GM21717 (cell line): ENCODE data around the gene TNIP1.

Source experiments
- ATAC-seq: cut with Tn5 transposase; IDR thresholded peaks from one replicate; pipeline ENCODE4 v1.9.1; 2021; ENCODE audit warnings: mild to moderate bottlenecking, moderate library complexity; ENCODE audit not compliant: unreplicated experiment

TNIP1 gene

DNA sequence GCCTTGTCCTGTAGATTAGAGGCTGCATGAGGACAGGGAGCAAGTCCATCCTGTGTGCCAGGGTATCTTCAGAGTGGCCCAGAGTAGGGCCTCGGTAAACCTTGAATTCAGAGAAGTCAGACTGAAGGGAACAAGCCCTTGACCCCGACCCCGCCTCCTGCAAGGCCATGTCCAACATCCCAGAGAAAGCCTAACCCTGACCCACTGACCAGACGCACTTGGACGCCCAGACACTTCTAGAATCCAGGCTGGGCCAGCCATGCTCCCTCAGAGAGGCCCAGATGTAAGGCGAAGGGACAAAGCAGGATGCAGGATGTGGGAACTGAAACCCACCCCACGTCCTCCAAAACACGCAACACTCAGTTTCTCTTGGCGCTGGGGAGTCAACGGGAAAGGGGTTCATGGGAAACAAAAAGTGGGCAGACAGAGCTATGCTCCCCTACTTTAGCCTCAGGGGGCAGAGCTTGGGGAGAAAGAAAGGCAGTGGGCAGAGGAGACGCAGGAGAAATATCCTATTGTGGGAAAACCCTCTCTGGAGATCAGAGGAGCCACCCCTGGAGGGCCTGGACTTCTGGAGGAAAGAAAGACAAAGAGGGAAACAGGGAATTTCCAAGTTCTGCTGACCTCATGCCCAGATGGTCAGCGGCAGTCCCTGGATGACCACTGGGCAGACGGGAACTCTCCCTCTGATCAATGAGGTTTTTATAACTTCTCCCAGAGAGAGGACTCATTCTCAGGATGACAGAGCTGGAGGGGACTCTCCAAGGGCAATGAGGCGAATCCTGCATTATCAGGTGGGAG is 13.0 kb downstream of the TNIP1 start:
- no peak for ATAC-seq

DNA sequence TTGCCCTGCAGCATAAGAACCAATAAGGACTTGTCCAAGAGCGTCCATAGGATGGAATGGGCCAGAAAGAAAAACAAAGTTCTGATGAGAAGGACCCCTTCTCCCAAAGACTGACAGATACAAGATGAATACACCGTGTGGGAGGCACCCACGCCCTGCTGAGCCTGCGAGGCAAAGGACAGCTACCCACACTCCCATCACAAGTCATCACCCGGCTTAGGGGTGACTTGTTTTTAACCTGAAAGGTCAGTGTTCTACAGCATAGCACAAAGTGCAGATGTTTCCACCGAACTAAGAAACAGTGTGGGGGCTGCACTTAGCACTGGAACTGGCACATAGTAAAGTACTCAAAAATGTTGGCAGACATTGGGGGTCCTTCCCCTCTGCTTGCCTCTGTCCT is 13.9 kb downstream of the TNIP1 start:
- ATAC-seq, result no peak

DNA sequence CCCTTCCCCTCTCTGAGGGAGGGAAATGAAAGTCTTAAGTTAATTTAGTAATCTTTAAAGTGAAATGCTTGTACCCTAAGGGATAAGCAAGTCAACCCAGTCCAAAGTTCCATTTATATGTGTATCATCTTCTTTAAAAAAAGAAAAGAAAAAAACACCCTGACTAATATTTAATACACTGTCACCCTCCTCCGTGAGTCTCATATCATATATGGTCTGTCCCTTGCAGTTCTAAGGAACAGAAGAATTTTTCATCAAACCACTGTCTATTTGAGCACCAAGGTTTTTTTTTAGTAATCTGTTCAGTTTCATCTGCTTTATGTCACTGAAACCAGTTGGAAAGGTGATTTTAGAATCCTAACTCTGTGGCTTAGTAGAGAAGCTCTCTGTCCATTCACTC is 15.2 kb downstream of the TNIP1 start:
- no peak for ATAC-seq

DNA sequence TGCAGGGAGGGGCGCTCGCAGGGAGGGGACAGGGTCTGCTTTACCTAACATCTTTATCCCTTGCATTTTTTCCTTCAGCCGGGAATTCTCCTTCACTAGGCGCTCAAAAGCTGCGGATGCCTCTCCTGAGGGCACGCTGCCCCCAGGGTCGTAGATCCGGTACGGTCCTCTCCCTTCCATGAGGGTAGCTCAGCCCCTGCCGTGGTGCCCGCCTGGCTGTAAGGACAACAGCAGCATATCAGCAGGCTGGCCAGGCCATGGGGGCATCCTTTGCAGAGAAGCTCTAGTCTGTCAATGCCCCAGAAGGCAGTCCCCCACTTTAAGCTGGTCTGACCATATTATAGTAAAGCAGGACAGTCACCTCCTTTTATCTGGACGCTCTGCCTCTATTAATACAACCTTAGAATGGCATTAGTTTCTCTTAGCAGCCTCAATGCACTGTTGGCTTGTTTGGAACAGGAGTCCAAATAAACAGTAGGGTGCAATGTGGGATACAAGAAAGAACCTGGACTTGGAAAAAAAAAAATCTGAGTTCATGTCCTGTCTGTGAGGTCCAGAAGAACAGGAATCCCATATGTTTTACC is 15.8 kb downstream of the TNIP1 start:
- ATAC-seq, result no peak

DNA sequence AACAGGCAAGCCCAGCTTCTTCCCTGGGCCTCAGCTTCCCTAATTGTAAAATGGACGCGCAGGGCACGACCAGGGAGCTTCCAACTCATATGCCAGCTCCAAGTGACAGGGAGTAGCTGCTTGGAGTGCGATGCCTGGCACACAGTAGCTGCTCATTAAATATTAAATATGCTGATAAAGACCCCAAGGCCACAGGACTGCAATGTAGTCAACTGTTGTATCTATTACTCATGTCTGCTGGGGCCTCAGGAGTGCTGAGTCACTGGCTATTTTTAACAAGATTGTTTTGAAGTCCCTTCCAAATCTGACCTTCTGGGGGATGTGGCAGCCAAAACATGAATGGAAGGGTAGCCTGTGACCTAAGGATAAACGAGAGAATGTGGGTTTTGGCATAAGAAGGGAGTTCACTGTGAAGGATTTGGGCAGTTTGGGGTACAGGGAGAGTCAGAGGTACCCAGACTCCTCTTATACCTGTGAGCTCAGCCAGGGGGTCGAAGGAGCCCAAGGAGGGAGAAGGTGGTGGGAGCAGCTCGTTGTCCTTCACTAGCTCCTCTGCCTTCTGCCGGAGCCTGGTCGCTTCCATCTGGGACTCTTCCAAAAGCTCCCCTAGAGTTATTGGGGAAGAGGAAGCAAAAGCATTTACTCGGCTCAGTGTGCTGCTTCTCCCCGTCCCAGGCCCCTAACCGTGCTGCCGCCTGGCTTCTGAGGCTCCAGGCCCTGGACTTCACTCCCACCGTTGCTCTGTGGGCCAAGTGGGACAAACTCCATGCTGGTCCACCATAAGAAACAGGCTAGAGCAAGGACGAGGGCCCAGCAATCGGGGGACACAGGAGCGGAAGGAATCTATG is 17.5 kb downstream of the TNIP1 start:
- ATAC-seq, result no peak

DNA sequence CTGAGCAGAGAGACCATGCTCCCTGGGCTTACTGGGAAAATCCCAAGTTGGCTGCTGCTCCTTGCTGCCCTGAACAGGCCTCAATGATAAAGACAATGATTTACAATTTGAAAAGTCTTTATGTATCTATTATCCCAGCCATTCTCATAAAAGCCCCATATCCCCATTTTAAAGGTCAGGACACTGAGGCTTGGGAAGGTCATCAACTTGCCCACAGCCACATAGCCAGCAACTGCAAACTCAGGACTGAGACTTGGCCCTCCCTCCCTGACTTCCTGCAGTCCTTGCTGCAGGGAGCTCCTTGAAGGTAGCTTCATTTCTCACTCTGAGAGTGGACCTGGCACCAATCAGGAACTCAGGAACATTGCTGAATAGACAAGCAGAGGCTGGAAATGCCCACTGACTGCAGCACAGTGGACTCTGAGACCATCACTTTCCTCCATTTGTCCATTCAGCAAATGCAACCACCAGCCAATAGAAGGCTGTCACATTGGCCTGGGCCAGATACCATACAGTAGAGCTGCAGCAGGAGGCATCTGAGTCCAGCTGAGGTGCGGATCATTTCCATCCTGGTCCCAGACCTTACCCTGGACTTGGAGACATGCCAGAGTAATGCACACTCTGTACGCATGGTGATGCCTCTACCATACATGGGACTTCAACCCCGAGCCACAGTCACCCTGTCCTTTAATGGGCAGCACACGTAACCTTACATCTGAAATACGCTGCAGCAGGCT is 18.3 kb downstream of the TNIP1 start:
- ATAC-seq, result no peak

DNA sequence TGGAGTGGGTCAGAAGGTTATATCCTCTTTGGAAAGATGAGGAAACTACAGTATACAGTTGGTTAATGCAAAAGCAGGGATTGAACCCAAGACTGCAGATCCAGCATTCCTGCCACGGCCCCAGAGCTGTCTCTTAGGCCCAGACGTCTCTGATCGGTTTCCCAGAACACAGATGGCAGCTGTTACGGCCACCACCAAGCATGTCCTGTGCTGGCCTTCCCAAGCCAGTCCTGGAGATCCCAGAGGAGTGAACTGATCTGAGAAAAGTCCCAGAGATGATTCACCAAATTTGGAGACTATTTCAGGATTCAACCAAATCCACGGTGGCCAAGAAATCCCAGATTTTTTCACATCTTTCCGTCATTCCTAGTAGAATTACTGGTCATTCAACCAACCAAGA is 20.1 kb downstream of the TNIP1 start:
- no peak for ATAC-seq

DNA sequence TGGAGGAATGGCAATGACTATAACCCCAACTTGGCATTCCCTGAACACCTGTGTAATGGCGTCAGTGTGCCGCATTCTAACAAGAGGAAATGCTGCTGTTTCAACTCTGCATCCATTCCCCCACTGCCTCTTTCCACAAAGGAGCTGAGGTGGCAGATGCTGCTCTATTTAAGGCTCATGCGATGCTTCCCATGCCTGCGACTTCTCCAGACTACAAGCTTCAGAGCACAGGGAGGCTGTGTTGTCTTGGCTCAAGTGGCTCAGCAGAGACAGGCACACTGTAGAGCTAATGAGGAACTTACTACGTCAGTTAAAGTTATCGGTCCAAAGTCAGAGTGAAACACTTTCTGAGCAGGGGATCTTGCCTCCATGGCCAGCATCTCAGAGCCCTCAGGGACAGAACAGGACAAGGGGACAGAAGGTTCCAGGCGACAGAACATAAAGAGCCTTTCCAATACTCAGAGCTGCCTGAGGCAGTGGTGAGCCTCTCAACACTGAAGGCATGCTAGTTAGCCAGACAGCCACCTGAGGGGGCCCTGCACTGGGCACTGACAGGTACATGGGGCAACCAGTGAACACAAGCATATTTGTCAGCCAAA is 21.8 kb downstream of the TNIP1 start:
- no peak for ATAC-seq

DNA sequence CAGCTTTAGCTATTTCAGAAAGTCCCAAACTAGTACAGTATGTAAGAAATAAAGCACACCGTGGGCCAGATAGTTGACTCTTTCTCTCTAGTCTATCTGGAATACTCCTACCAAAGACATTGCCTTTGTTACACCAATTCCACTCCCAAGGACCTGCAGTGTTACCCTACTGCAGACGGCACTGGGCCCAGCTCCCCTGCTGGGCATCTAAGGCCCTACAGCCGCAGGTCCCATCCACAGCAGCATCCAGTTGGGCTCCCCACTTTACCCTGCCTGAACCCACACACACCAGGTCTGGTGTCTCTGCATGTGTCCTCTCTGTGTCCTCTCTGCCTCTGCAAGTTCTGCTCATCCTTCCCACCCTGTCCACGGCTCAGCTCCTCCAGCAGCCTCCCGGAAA is 22.5 kb downstream of the TNIP1 start:
- no peak for ATAC-seq

DNA sequence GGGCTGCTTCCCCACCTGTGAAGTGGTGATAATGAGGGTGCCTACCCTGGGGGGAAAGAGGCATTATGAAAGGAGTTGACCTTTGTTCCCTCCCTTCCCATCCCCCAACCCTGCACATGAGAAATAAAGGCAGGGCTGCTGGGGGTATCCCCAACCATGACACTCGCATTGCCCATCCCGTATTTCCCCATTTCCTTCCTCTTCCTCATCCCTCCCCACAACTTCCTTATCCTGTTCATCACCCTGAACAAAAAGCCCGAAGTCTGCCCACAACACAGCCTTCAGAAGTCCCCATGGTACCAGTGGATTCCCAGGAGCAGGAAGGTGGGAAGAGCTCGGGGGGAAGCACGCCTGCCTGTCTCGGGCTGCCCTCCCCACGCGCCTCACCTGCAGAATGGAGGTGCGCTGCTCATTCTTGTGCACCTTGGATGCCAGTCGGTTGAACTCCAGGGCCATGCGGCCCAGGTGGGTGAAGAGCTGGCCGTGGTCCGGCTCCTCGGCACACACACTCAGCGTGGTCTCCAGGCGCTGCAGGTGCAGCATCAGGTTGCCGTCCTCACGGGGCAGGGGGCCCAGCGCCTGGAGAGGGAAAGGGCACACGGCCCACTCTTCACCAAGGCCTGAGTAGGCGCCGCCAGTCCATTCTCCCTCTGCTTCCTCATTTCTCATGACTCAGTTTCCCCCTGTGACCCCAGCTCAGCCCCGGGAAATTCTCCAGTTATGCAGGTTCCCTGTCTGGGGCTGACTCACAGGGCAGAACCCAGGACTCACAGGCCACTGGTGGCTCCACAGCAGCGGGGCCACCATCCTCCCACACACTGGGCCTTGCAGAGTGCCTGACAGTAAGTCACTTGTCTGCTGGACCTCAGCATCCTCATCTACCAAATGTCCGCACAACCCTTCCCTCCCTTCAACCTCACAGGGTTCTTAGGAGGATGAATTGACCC is 24.2 kb downstream of the TNIP1 start:
- no peak for ATAC-seq

DNA sequence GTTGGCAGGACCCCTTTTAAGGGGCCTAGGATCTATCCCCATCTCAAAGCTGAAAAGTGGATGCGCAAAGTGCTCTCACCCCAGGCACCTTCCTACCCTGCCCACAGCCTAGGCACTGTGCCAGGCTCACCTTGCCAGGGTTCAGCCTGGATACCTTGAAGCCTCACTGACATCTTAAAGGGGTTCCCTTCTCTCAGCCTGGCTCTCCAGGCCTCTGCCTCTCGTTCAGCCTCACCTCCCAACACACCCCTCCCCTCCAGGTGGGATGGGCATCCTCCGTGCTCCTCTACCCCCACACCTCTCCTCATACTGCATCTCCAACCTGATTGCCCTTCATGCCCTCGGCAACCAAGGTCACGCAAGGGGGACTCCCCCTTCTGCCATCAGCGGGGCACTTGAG is 25.5 kb downstream of the TNIP1 start:
- no peak for ATAC-seq

DNA sequence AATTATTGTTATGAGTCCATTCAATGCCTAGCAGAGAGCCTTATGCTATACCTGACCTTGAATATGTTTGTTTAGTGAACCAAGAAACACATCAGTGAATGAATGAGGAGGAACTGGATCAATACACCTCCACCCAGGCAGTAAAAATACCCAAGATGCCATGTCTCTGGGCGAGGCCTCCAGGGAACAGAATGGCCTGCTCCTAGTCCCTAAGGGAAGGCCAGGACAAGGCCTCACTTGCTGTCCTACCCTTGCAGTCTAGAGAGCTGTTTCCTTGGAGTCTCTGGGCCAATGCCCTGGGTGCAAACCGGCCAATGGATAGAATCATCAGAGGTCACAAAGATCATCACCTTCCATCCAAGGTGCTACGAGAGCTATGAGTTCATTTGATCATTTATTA is 26.1 kb downstream of the TNIP1 start:
- ATAC-seq, result no peak

DNA sequence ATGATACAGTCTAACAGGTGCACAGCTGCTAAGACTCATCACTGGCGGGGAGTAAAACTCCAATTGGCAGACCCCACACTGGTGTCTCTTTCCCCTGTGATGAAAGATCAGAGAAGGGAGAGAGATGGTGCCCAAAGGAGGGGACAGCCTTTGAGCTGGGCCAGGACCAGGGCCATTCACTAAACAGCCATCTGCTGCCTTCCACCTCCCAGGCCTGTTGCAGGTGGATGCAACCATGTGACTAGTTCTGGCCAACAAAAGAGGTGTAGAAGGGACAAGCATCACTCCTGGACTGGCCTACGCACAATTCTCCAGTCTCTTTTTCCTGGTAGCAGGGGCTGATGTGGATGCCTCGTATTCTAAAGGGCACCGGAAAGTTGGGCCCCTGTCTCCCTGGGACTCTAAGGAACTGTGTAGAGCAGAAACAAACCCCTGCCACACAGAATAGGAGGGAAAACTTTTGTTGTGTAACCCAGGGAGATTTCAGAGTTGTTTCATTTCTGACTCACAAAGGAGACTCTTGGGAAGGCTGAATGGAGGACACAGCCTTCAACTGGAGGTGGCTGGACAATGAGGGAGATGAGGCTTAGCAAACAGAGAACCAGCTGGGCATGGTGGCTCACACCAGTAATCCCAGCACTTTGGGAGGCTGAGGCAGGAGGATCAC is 26.9 kb downstream of the TNIP1 start:
- no peak for ATAC-seq

DNA sequence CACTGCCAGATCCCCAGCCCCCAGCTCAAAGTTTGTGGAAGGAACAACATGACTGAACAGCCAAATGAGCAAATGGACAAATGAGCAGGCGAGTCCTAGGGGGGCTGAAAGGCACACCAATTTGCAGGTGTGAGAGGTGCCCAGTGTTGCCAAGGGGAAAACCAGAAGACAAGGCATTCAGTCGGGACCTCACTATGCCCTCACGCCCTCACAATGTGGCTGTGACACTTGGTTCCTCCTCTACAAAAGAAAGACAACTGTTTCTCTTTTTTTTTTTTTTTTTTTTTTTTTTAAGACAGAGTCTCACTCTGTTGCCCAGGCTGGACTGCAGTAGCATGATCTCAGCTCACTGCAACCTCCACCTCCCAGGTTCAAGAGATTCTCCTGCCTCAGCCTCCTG is 28.0 kb downstream of the TNIP1 start:
- ATAC-seq, result no peak

DNA sequence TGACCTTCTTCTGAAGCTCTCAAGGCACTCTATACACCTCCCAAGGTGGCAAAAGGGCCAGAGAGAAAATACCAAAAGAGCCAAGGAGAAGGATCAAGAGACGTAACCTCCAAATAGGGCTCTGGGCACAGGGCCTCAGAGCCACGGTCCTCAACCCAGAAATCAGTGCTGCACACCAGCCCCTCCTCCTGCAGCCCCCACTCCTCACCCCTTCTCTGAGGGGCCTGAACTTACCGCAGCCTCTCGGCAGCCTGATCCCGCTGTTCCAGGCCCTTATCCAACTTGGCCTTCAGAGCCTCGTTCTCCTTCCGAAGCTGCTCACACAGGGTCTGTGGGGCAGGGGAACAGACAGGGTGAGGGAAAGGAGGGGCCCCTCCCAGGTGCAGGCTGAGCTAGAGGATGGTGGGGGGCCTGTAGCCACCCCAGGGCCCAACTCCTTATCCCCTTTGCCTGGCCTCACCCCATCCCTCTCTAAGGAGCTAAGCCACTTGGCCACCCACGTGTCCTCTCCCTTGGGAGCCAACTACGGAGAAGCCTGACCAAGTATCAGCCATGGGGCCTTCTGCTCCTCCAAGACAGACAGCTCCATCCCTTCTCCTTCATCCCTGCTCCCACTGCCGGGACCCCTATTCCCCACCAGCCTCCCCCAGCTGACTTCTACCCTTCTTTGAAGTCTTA is 28.8 kb downstream of the TNIP1 start:
- no peak for ATAC-seq

DNA sequence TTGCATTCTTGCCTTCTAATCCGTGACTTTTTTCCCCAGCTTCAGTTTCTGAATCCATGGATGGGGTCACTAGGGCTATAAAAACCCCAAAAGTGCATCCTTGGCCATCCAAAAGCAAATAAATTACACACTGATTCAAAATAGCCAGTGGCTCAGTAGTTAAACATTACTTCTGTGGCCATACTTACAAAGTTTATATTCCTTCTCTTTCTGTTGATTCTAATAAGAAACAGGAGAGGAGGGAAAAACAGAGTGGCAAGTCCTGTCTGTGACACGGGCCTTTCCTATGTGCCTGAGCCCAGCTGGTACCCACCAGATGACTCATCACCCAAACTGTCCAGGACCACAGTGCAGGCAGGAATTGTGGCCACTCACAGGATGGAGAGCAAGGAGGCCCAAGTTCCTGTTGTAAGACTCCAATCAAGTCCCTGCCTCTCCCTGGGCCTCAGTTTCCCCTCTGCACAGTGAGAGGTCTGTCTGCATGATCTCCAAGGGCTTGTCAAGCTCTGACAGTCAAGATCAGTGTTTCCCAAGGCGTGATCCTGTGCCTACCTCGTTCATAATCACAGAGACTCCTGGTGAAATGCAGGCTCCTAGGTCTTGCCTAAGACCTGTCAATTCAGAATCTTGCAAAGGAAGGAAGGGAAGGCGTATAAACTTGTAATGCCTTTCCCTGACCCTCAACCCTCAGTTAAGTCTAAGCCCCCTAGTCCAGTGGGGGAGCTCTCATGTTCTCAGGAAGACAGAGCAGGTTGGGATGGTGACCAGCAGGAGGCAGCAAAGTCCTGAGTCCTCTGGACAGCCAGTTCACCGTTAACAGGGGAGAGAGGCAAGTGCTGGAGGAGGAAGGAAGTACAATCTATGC is 29.5 kb downstream of the TNIP1 start:
- ATAC-seq, result peak; percentile 60

DNA sequence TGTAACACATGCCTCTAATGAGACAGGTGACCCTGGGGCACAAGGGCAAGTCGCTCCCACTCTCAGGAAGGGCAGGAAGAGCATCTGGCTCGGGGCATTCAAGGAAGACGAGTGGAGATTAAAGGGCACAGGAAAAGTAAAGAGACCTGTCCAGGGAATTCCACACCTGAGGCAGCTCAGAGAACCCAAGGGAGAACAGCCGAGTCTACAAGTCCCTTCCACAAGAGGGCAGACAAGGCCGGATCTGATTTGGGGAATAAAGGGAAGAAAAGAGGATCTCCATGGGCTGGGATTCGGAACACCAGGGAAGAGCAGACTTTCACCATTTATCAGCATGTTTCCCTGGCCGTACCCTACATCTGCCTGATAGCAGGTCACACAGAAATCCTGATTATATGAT is 32.3 kb downstream of the TNIP1 start:
- no peak for ATAC-seq
